Fibroblast of lung (primary cell): ENCODE data around the gene C3. TPM values are rescaled to one million over a fixed set of nuclear protein-coding genes. Genes with fewer than 3 reads are reported as not detected.

Experiments
- DNase-seq, 2 donors: peaks; one replicate each; pipeline versions ENCODE4 v3.0.0 to v3.0.0-alpha.2; 2010; ENCODE audit warnings: low read depth in 2 of 2
- H2AFZ ChIP-seq: 2 replicates; pipeline ENCODE4 v1.5.1; 2012; ENCODE audit warnings: low read length, control low read depth, inconsistent platforms
- H3K27ac ChIP-seq: 2 replicates; pipeline ENCODE4 v1.5.1; 2011; ENCODE audit warnings: low read length, control low read depth; ENCODE audit not compliant: insufficient read depth
- H3K27me3 ChIP-seq: 2 replicates; pipeline ENCODE4 v1.5.1; 2011; ENCODE audit warnings: mild to moderate bottlenecking, low read length; ENCODE audit not compliant: control insufficient read depth, insufficient read depth
- H3K36me3 ChIP-seq: 2 replicates; pipeline ENCODE4 v1.5.1; 2011; ENCODE audit warnings: low read length; ENCODE audit not compliant: control insufficient read depth, insufficient read depth
- H3K4me1 ChIP-seq: 2 replicates; pipeline ENCODE4 v1.5.1; 2011; ENCODE audit warnings: low read length; ENCODE audit not compliant: control insufficient read depth, insufficient read depth; ENCODE audit errors: extremely low read depth
- H3K4me2 ChIP-seq: 2 replicates; pipeline ENCODE4 v1.5.1; 2011; ENCODE audit warnings: low read length, control low read depth; ENCODE audit not compliant: insufficient read depth; ENCODE audit errors: extremely low read depth
- H3K4me3 ChIP-seq, 4 experiments: fragments of 200-600 bp in 1 of 4; sonication (generic) in 1 of 4; replicated peaks in 1 of 4; 2 replicates each; pipeline ENCODE4 v1.5.1; 2011 to 2016; ENCODE audit warnings: low read length in 4 of 4, low read depth in 3 of 4, mild to moderate bottlenecking in 3 of 4, control low read depth in 2 of 4, inconsistent platforms in 1 of 4, mixed read lengths in 1 of 4; ENCODE audit not compliant: insufficient read depth in 1 of 4; ENCODE audit errors: control extremely low read depth in 1 of 4
- H3K79me2 ChIP-seq: 2 replicates; pipeline ENCODE4 v1.5.1; 2012; ENCODE audit warnings: mild to moderate bottlenecking, low read length, inconsistent platforms; ENCODE audit not compliant: control insufficient read depth, insufficient read depth
- H3K9ac ChIP-seq: 2 replicates; pipeline ENCODE4 v1.5.1; 2011; ENCODE audit warnings: mild to moderate bottlenecking, low read length, control low read depth; ENCODE audit not compliant: insufficient read depth
- H3K9me3 ChIP-seq: 2 replicates; pipeline ENCODE4 v1.5.1; 2012; ENCODE audit warnings: low read depth, low read length; ENCODE audit not compliant: control insufficient read depth, insufficient read depth
- H4K20me1 ChIP-seq: 2 replicates; pipeline ENCODE4 v1.5.1; 2011; ENCODE audit warnings: low read length; ENCODE audit not compliant: control insufficient read depth, insufficient read depth; ENCODE audit errors: extremely low read depth
- CTCF ChIP-seq, 2 donors: IDR thresholded peaks in 1 of 2; conservative IDR thresholded peaks in 1 of 2; 1 replicate in 1 of 2; 2 replicates in 1 of 2; pipeline ENCODE4 v1.5.1; 2011 to 2012; ENCODE audit warnings: low read length in 2 of 2, control low read depth in 1 of 2, inconsistent platforms in 1 of 2, low read depth in 1 of 2, mild to moderate bottlenecking in 1 of 2
- EZH2 ChIP-seq: IDR thresholded peaks from 2 replicates; pipeline ENCODE4 v1.5.1; 2012; ENCODE audit warnings: low read length, control low read depth, mild to moderate bottlenecking; ENCODE audit errors: missing control alignments
- polyA plus RNA-seq, 2 donors: library from polyadenylated mRNA; depleted of rRNA in 1 of 2; stranded (reverse) in 1 of 2; unstranded in 1 of 2; fragments of >200 nt; gene quantifications; 2 replicates each; pipeline ENCODE4 v1.2.1, GENCODE V29; 2011 to 2012; ENCODE audit warnings: missing spikeins in 1 of 2
- total RNA-seq: library from RNA; depleted of rRNA; stranded (reverse); fragments of >200 nt; gene quantifications from 2 replicates; pipeline ENCODE4 v1.2.1, GENCODE V29; 2014

C3 gene
- total and polyA plus RNA-seq, 2 donors (not counting 1 experiment from before 2014, with no cell fraction given), result 1.2 to 2.5 TPM

DNA sequence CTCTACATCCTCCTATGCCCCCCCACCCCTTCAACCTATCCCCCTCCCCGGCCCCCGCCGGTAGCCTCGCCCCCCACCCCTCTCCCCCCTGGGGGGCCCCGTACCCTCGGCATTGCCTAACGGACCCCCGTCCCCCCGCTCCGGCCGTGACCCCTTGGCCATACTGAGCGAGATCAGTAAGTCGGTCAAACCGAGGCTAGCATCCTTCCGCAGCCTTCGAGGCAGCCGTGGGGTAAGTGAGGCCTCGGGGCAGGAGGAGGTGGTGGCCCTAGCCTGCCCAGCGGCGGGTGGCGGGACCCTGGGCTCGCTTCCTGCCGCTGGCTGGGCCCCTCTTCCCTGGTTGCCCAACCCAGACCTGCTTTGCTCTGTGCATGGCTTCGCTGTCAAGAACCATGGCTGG lies 25.5 kb upstream of the C3 start:
- Histone ChIP-seq H3K9ac (no peak overlapping the region), H3K4me3 (no peak overlapping the region), H4K20me1 (no peaks in the 10 kb centered on the region), H3K79me2 (peaks cover 7% of the 10 kb centered on the region), H3K36me3 (peaks cover 20% of the 10 kb centered on the region), H2AFZ (no peak overlapping the region), H3K4me2 (no peak overlapping the region), H3K27ac (no peak overlapping the region), H3K27me3 (no peaks in the 10 kb centered on the region), H3K9me3 (no peaks in the 10 kb centered on the region), H3K4me1 (peaks cover 20% of the 10 kb centered on the region)
- no peak for TF ChIP-seq CTCF (conservative IDR thresholded peaks at IDR 0.05 in 1 of 2, IDR thresholded peaks at IDR 0.05 in 1 of 2; ENCODE audit: low read depth in 1 of 2, low read length in 2 of 2)
- no peak for TF ChIP-seq EZH2
- DNase-seq, result no peak

DNA sequence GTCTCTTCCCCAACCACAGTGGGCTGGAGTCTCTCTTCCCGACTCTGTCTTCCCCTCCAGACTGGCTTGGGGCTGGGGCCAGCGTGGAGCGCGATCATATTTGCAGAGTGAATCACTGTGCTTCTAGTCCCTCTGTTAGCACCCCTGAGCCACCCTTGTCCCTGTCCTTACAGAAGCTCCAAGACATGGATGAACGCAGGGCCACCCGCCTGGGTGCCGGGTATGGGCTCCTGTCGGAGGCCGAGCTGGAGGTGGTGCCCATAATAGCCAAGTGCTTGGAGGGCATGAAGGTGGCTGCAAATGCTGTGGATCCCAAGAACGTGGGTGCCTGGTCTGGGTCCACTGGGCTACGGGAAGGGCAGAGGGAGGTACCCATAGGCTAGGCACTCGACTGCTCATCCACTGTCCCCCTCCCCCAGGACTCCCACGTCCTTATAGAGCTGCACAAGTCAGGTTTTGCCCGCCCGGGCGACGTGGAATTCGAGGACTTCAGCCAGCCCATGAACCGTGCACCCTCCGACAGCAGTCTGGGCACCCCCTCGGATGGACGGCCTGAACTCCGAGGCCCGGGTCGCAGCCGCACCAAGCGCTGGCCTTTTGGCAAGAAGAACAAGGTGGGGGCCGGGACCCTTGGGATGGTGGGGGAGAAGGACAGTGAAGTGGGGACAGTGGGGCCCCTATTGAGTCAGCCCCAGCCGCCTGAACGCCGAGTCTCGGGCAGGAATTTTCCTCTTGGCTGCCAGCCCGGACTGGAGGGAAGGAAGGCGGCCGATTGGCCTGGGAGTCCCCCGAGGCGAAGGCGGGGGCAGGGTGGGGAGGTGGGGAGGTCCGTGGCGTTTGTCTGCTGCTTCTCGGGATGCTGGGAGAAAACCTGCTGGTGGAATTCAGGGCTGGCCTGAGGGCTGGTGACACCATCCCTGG lies 24.2 kb upstream of the C3 start:
- Histone ChIP-seq H3K79me2 (peaks cover 10% of the 10 kb centered on the region), H2AFZ (peak overlapping the region; percentile 15), H3K4me1 (peaks cover 20% of the 10 kb centered on the region), H3K27ac (peak overlapping the region; percentile 68), H4K20me1 (no peaks in the 10 kb centered on the region), H3K9ac (peak overlapping the region; percentile 34), H3K27me3 (no peaks in the 10 kb centered on the region), H3K36me3 (peaks cover 20% of the 10 kb centered on the region), H3K4me3 (peak overlapping the region in 1 of 4 experiments; percentile 35), H3K4me2 (peak overlapping the region; percentile 72), H3K9me3 (no peaks in the 10 kb centered on the region)
- peak; percentile 82 to 85 for DNase-seq
- TF ChIP-seq EZH2, result no peak
- TF ChIP-seq CTCF (conservative IDR thresholded peaks at IDR 0.05 in 1 of 2, IDR thresholded peaks at IDR 0.05 in 1 of 2; ENCODE audit: low read depth in 1 of 2, low read length in 2 of 2), result no peak

DNA sequence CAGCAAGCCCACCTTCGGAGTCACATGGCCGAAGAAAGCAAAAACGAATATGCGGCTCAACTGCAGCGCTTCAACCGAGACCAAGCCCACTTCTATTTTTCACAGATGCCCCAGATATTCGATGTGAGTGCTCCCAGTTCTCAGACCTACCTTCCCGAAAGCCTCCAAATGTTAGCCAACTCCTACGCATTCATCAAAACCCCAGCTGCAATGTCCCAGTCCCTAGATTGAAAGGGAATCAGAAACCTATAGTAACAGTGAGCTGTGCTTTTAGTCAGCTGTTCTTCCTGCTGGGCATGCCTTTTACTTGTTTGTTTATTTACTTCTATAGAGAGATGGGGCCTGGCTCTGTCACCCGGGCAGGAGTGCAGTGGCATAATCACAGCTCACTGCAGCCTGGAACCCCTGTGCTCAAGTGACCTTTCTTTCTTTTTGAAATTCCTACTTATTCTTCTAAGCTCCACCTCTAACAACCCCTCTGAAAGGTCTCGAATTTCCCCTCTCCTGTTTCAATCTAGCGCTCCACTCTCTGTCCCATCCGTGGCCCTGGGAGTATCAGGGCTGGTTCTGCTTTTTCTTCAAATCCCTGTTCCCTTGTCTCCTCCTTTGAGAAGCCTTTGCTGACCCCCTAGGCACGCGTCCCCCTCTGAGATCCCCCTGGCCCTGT lies 23.4 kb upstream of the C3 start:
- Histone ChIP-seq H3K79me2 (peaks cover 10% of the 10 kb centered on the region), H3K4me1 (peaks cover 24% of the 10 kb centered on the region), H3K4me3 (peak overlapping the region in 1 of 4 experiments; percentile 35), H2AFZ (no peak overlapping the region), H3K27me3 (no peaks in the 10 kb centered on the region), H4K20me1 (no peaks in the 10 kb centered on the region), H3K4me2 (peak overlapping the region; percentile 72), H3K27ac (peak overlapping the region; percentile 68), H3K9ac (peak overlapping the region; percentile 34), H3K9me3 (no peaks in the 10 kb centered on the region), H3K36me3 (peaks cover 18% of the 10 kb centered on the region)
- peak in 1 of 2 donors; percentile 49 for DNase-seq
- no peak for TF ChIP-seq EZH2
- no peak for TF ChIP-seq CTCF (conservative IDR thresholded peaks at IDR 0.05 in 1 of 2, IDR thresholded peaks at IDR 0.05 in 1 of 2; ENCODE audit: low read depth in 1 of 2, low read length in 2 of 2)
